Tibial nerve (tissue), 3 donors: Measurements from ENCODE around the gene RMND5B.

Experiments used
- POLR2A ChIP-seq, 2 donors: fragments of 450-650 bp; IDR thresholded peaks; one replicate each; pipeline ENCODE4 v1.6.1; 2017; ENCODE audit warnings: antibody characterized with exemption in 2 of 2, mild to moderate bottlenecking in 2 of 2, moderate library complexity in 2 of 2
- TF ChIP-seq, protein P1 (sequence below), 5 experiments: fragments of 200-600 bp in 3 of 5; fragments of 450-650 bp in 2 of 5; sonication (generic) in 3 of 5; IDR thresholded peaks; one replicate each; pipeline ENCODE4 v1.5.1; 2016 to 2019; ENCODE audit warnings: antibody characterized with exemption in 5 of 5, mild to moderate bottlenecking in 3 of 5, moderate library complexity in 2 of 5

DNA sequence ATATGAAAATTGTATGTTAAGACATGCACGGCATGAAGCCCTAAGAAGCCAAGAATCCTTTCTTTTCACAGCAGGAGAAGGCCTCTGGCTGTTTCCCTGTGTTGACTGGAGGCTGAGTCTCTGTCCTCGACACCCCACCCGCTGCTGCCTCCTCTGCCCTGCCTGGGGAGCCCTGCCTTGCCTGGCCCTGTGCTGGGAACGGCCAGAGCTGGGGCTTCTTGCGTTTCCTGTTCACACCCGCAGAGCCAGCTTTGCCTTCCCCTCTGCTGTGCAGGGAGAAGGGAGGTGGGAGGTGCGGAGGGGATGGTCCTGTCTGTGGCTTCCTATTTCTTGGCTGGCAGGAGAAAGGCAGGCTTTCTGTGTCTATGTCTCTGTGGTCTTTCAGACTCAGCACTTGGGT lies 63.2 kb downstream of the RMND5B start:
- TF ChIP-seq, protein P1, sequence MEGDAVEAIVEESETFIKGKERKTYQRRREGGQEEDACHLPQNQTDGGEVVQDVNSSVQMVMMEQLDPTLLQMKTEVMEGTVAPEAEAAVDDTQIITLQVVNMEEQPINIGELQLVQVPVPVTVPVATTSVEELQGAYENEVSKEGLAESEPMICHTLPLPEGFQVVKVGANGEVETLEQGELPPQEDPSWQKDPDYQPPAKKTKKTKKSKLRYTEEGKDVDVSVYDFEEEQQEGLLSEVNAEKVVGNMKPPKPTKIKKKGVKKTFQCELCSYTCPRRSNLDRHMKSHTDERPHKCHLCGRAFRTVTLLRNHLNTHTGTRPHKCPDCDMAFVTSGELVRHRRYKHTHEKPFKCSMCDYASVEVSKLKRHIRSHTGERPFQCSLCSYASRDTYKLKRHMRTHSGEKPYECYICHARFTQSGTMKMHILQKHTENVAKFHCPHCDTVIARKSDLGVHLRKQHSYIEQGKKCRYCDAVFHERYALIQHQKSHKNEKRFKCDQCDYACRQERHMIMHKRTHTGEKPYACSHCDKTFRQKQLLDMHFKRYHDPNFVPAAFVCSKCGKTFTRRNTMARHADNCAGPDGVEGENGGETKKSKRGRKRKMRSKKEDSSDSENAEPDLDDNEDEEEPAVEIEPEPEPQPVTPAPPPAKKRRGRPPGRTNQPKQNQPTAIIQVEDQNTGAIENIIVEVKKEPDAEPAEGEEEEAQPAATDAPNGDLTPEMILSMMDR (IDR thresholded peaks at IDR 0.05), result no peak
- no peak for TF ChIP-seq POLR2A (IDR thresholded peaks at IDR 0.05)
